Skin epidermis (tissue), 12 donors: ENCODE results near the gene BLM.
A peak's percentile ranks its signal among the peaks of the same experiment; 100 is the strongest.
"Not testable (repeated sequence)": the region's sequence is repeated elsewhere in the genome, so short reads cannot be mapped to it uniquely, and the experiment has no call there.

Experiments used
- H3K27ac ChIP-seq, 21 experiments: fragments of 200-600 bp; sonication (generic) in 11 of 21; one replicate each; pipeline ENCODE4 v1.5.0; 2020; ENCODE audit warnings: mild to moderate bottlenecking in 3 of 21, inconsistent platforms in 2 of 21, moderate library complexity in 2 of 21
- H3K4me3 ChIP-seq, 7 experiments: fragments of 200-600 bp; sonication (generic) in 2 of 7; one replicate each; pipeline ENCODE4 v1.5.0; 2020; ENCODE audit warnings: inconsistent platforms in 2 of 7, mild to moderate bottlenecking in 2 of 7, moderate library complexity in 1 of 7

The BLM gene

GRCh38 chr15:90716976-90717821, at the start of gene BLM:
BLM (plus strand) TSS chr15:90717346; CDS start chr15:90747393, 30,047 bp downstream.
- Histone ChIP-seq H3K27ac (peak within 1 kb of the TSS; percentile 14 to 98 (median 88)), H3K4me3 (peak within 1 kb of the TSS; percentile 48 to 82 (median 69))

- H3K27ac ChIP-seq, H3K4me3 ChIP-seq: not testable (repeated sequence)
These were observed 49.3 kb upstream of the BLM start for GRCh38 chr15:90667755-90668345.

GRCh38 chr15:90670631-90671030, 46.5 kb upstream of the BLM start:
- H3K4me3 ChIP-seq, H3K27ac ChIP-seq: not testable (repeated sequence)

- no peak overlapping the region for H3K27ac ChIP-seq
- H3K4me3 ChIP-seq = no peak overlapping the region
These were observed 45.9 kb upstream of the BLM start for GRCh38 chr15:90671216-90671615.

GRCh38 chr15:90673357-90673756, 43.8 kb upstream of the BLM start:
- H3K4me3 ChIP-seq, H3K27ac ChIP-seq: not testable (repeated sequence)

GRCh38 chr15:90674476-90674875, 42.7 kb upstream of the BLM start:
- no peak overlapping the region for H3K27ac ChIP-seq

GRCh38 chr15:90675464-90675863, 41.7 kb upstream of the BLM start:
- Histone ChIP-seq H3K4me3 (no peak overlapping the region), H3K27ac (no peak overlapping the region)

More at GRCh38 chr15:90674476-90674875, 42.7 kb upstream of the BLM start:
- H3K4me3 ChIP-seq = no peak overlapping the region

- no peak overlapping the region for H3K4me3 ChIP-seq
- no peak overlapping the region for H3K27ac ChIP-seq
These were observed 39.0 kb upstream of the BLM start for GRCh38 chr15:90677807-90678790.

- H3K27ac ChIP-seq = peak overlapping the region in 6 of 21 experiments; percentile 3 to 90 (median 46)
These were observed 37.2 kb upstream of the BLM start for GRCh38 chr15:90679959-90680358.

GRCh38 chr15:90680371-90680935, 36.7 kb upstream of the BLM start:
- Histone ChIP-seq H3K27ac (peak overlapping the region in 15 of 21 experiments; percentile 28 to 90 (median 76)), H3K4me3 (no peak overlapping the region)

More at GRCh38 chr15:90679959-90680358, 37.2 kb upstream of the BLM start:
- no peak overlapping the region for H3K4me3 ChIP-seq

- peak overlapping the region in 15 of 21 experiments; percentile 28 to 90 (median 76) for H3K27ac ChIP-seq
- no peak overlapping the region for H3K4me3 ChIP-seq
These were observed 36.1 kb upstream of the BLM start for GRCh38 chr15:90681056-90681455.

- Histone ChIP-seq H3K27ac (peak overlapping the region in 13 of 21 experiments; percentile 34 to 90 (median 76)), H3K4me3 (no peak overlapping the region)
These were observed 35.7 kb upstream of the BLM start for GRCh38 chr15:90681480-90681879.

GRCh38 chr15:90683371-90683770, 33.8 kb upstream of the BLM start:
- Histone ChIP-seq H3K27ac (no peak overlapping the region), H3K4me3 (no peak overlapping the region)

- Histone ChIP-seq H3K4me3 (no peak overlapping the region), H3K27ac (no peak overlapping the region)
These were observed 33.3 kb upstream of the BLM start for GRCh38 chr15:90683876-90684275.

- Histone ChIP-seq H3K4me3 (no peak overlapping the region), H3K27ac (no peak overlapping the region)
These were observed 32.9 kb upstream of the BLM start for GRCh38 chr15:90684281-90684680.

- no peak overlapping the region for H3K4me3 ChIP-seq
- H3K27ac ChIP-seq = no peak overlapping the region
These were observed 31.3 kb upstream of the BLM start for GRCh38 chr15:90685591-90686434.

- H3K27ac ChIP-seq = no peak overlapping the region
- H3K4me3 ChIP-seq = no peak overlapping the region
These were observed 30.5 kb upstream of the BLM start for GRCh38 chr15:90686435-90687218.
